SK-N-DZ (cell line): ENCODE results near the gene RFFL.
A peak's percentile ranks its signal among the peaks of the same experiment; 100 is the strongest.
"Not testable (repeated sequence)": the region's sequence is repeated elsewhere in the genome, so short reads cannot be mapped to it uniquely, and the experiment has no call there.

Experiments
- DNase-seq: peaks from one replicate; pipeline ENCODE4 v3.0.0-alpha.2; 2015; ENCODE audit warnings: low spot score

The RFFL gene

DNA sequence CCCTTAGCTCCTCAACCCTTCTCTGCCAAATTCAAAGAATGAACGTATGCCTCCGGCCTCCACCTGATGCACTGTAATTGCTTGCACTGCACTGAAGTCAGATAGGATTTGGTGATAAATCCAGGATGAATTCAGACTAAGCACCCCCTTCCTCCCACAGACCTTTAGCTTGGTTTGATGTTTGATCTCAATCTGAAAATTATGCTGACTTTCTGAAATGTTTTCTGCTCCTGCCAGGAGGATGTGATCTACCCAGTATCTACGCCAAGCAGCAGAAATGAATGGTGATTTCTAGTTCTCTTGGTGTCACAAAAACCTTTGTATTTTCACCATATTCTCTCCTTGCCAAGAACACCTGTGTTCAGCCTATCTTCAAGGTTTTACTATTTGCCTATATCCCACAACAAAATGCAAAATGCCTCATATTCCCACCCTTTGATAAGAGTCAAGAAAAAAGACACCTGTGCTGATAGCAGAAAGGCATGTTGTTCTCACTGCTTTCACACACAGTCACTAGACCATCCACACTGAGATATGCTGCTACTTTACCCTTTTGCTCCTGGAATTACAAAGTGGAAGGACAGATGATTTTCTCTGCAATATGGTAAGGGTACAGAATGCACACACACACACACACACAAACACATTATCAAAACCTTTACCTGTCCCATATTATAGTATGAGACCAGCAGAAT, 14.7 kb downstream of the RFFL start:
- DNase-seq, result no peak

- DNase-seq, result peak; percentile 12
Observed at GRCh38 chr17:35046740-35047283, 16.7 kb downstream of the RFFL start.

DNA sequence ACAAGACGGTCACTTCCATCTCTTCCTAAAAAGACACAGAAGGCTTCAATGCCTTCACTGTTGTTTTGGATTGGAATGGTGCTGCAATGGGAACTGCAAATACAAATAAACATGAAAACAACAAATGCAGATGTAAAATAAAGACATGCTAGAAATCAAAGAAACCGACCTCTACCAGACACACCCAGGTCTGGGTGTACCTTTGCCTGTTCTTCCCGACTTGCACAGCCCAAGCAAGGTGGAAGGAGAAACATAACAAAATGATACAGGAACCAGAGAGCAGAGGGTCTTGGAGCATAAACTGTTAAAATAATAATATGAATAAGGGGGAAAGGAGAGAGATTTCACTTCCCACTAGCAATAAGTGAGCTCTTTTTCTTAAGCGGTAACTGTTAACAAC, 17.3 kb downstream of the RFFL start:
- DNase-seq, result no peak

DNA sequence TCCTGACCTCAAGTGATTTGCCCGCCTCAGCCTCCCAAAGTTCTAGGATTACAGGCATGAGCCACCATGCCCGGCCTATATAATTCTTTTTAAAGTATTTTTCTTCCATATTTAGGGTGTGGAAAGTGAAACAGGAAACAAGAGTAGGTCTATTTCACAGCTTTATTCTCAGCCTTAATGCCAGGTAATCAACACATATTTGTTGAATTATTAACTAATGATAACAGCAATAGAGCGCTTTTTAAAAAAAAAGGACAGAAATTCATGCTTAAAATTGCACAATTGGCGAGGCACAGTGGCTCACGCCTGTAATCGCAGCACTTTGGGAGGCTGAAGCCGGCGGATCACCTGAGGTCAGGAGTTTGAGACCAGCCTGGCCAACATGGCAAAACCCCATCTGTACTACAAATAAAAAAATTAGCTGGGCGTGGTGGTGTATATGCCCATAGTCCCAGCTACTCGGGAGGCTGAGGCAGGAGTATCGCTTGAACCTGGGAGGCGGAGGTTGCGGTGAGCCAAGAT, 18.0 kb downstream of the RFFL start:
- DNase-seq, result not testable (repeated sequence)

DNA sequence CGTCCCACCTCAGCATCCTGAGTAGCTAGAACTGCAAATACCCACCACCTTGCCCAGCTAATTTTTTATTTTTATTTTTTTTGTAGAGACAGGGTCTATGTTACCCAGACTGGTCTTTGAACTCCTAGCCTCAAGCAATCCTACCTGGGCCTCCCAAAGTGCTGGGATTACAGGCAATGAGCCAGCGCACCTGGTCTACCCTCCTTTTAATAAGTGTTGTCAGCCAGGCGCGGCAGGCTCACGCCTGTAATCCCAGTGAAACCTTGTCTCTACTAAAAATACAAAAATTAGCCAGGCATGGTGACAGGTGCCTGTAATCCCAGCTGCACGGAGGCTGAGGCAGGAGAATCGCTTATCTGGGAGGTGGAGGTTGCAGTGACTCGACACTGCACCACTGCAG, 19.3 kb downstream of the RFFL start:
- DNase-seq, result no peak

GRCh38 chr17:35041390-35041789, 22.1 kb downstream of the RFFL start:
- DNase-seq, result no peak

DNA sequence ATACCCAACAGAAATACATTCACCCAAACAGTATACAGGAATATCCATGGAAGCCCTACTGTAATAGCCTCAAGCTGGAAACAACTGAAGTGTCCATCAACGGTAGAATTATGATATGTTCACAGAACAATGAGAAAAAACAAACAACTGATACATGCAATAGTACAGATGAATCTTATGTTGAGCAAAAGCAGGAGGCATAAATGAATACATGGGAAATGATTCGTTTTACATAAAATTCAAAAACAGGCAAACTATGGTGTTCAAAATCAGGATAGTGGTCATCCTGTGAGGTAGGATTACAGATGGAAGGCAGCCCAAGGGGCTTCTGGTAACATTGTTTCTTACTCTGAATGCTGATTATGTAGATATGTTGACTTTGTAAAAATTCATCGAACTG, 25.1 kb downstream of the RFFL start:
- DNase-seq, result no peak

DNA sequence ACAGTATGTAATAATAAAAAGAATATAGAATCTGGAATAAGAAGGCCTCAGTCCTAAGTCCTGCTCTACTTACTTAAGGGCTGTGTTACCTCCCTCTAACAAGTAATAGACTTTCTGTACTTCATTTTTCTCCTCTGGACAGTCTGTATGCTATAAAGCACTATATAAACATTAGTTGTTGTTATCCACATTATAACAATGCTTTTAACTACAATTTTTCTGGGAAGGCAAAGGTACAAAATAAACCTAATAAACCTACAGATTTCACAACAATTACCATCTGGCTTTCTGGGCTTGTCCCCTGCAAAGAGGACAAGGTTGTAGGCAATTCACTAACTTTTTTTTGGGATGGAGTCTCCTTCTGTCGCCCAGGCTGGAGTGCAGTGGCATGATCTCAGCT, 32.7 kb downstream of the RFFL start:
- no peak for DNase-seq

DNA sequence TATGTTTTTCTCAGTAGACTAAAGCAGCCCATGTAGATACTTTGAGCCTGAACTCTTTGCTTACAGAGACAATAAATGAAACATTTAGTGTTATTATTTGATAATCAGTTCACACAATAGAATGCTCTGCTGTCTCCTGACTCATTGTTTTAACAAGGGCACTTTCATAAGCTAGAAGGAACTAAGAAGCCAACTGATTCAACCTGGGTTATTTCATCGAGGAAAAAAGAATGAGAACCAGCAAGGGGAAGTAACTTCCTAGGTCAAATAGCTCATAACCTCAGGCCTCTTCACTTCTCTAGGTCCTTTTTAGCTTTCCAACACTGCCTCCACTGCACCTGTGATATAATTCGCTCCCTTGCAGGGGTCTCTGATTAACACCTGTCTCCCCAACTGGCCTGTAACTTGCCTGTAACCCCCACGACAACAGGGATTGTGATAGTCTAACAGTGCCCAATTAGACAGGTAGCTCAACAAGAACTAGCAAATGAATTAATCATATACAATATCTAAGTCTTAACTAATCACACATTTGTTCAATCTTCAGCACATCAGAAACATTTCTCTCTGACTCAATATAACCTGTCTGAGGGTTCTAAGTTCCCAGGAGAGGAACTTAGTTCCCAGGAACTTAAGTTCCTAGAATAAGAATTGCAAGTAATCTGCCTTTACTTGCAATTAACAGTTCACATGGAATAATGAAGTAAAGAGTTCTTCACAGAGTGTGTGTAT, 34.8 kb downstream of the RFFL start:
- no peak for DNase-seq

- DNase-seq, result not testable (repeated sequence)
Observed at GRCh38 chr17:35028097-35028496, 35.4 kb downstream of the RFFL start.

GRCh38 chr17:35025541-35025940, 38.0 kb downstream of the RFFL start:
- no peak for DNase-seq

DNA sequence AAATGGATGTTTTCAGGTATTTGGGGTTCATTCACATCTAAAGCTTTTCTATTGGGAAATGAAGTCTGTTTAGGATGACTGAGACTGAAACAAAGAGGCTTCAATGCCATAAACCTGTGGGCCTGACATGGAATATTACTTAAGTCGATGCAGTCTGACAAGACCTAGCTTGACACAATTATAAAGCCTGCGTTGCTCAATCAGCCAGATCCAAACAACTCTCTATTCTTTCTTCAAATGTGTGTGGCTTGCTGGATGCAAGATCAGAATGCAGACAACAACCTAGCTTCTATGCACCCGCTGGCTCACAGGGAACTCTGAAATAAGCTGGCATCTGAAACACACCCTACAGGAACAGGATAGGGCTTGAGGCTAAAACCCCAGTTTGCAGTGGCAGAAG, 40.0 kb downstream of the RFFL start:
- DNase-seq, result no peak

DNA sequence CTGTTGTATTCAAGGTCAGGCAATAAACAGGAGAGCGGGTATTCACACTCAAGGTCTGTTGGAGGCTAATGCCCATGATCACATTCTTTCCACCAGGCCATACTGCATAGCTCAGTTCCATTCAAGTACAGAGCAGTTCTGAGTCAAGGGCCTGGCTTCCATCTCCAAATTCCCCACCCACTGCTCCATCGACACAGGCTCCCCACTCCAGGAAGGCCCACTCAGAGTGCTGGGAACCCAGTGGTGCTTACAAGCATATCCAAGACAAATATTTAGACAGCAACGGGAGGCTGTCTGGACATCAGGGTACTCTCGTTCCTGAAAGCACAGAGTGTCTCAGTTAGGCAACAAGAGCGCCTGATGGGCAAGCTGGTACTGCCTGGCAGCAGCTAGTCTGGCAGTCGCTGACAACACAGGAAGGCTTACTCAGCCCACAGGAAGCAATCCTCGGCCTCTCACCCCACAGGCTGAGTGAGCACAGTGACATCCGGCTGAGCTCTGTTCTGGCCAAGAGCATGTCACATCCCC, 40.9 kb downstream of the RFFL start:
- no peak for DNase-seq

DNA sequence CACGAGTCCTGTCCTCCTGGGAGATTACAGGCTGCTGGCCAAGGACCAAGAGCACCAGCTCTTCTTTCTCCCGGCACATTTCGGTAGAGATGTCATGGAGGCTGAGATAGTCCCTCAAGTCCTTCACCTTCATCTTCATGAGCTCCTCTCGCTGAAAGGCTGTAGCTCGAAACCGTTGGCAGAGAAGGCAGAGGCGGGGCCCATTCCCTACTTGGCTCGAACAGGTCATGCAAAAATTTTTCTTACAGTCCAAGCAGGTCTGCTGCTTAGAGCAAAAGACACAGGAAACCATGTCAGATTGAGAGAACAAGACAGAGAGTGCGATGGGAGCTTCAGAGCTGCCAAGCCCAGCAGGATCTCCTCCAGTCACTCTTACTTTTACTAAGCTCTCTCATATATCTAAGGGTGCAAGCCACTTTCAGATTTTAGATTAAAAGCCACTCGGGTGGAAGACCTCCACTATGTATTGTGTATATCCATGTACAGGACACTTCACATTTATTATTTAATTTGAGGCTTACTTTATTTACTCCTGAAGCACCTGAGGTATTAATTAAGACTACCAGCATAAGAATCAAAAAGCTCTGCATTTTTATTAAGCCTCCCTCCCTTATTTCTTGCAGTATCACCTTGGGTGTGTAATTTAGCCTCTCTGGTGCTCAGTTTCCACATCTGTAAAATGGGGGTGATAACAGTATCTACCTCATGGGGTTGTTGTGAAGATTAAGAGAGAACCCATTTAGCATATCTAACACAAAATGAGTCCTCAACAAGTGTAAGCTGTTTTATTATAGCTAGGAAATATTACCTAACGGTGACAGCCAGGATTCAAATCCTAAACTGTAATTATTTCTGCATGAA, 41.8 kb downstream of the RFFL start:
- no peak for DNase-seq

DNA sequence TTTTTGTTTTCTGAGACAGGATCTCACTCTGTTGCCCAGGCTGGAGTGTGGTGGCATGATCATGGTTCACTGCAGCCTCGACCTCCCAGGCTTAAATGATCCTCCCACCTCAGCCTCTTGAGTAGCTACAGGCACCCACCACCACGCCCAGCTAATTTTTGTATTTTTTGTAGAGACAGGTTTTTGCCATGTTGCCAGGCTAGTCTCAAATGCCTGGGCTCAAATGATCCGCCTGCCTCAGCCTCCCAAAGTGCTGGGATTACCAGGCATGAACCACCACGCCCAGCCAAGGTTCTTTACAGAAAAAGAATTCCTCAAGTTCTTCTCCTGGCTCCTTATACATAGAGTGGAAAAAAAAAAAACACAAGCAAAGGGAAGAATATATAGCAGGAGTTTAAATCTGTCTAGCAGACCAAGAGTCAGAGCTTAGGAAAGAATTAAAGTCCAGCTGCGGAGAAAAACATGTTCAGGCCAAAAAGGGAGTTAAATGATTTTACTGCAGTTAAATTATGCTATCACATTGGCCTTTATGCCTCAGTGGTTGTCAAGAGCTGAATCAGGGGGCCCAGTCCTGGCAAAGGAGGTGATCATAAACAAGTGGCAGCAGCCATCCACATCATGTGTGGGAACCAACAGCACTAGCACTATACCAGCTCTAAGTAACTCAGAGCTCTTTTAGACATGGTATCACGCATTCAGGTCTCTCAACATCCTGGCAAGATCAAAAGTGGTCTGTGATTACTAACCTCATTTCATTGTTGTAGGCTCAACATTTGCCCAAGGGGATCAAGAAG, 43.9 kb downstream of the RFFL start:
- DNase-seq, result no peak

GRCh38 chr17:35018814-35019213, 44.7 kb downstream of the RFFL start:
- no peak for DNase-seq

GRCh38 chr17:35017021-35017420, 46.5 kb downstream of the RFFL start:
- DNase-seq, result no peak

GRCh38 chr17:35016369-35016768, 47.1 kb downstream of the RFFL start:
- DNase-seq, result no peak

GRCh38 chr17:35011671-35012216, 51.8 kb downstream of the RFFL start:
- no peak for DNase-seq

- DNase-seq, result no peak
Observed at GRCh38 chr17:35010093-35010492, 53.4 kb downstream of the RFFL start.
